ENCODE measurements around the gene DNALI1.

DNALI1 gene

GRCh38 chr1:37605061-37605650 is 48.4 kb downstream of the DNALI1 start:
- DNase-seq: no peak

- no peak for DNase-seq
Measured at GRCh38 chr1:37605806-37606474, 49.2 kb downstream of the DNALI1 start.

GRCh38 chr1:37606481-37607263 is 49.9 kb downstream of the DNALI1 start:
- DNase-seq: no peak

- DNase-seq: no peak
Measured at GRCh38 chr1:37609002-37609401, 52.3 kb downstream of the DNALI1 start.

- no peak for DNase-seq
Measured at GRCh38 chr1:37609994-37610393, 53.3 kb downstream of the DNALI1 start.

- DNase-seq: no peak
Measured at GRCh38 chr1:37612186-37612585, 55.4 kb downstream of the DNALI1 start.

- DNase-seq: no peak
Measured at GRCh38 chr1:37614105-37614504, 57.4 kb downstream of the DNALI1 start.

- DNase-seq: no peak
Measured at GRCh38 chr1:37616330-37616729, 59.6 kb downstream of the DNALI1 start.

Data from stimulated activated CD4-positive, alpha-beta T cell treated with anti-CD3 and anti-CD28 coated beads, Interleukin-4, amount 100 ng/mL, for 4 hours (primary cell).